ENCODE measurements around the gene LRRC45.
"Not testable (repeated sequence)": the region's sequence is repeated elsewhere in the genome, so short reads cannot be mapped to it uniquely, and the experiment has no call there.

Gene LRRC45

DNA sequence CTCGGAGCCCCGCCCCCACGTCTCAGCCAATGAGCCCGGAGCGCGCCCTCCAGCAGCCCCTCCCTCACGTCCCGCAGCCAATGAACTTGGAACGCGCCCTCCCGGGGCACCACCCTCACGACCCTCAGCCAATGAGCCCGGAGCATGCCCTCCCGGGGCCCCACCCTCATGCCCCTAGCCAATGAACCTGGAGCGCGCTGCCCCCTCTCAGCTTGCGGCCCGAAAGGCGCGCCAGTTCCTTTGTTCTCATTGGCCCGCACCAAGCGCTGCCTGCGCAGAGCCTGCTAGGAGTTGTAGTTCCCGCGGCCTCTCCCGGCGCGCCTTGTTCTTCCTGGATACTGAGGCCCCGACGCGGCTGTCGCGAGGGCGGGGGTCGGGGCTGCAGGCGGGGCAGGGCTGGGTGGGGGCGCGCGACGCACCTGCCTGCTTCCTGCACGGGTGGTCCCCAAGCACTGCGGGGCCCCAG, at the start of gene LRRC45:
LRRC45 (plus strand) TSS at position 325 of the 466 bp plus-strand sequence. CDS start 339 bp downstream, outside the sequence.
- peak; percentile 99 for DNase-seq

DNA sequence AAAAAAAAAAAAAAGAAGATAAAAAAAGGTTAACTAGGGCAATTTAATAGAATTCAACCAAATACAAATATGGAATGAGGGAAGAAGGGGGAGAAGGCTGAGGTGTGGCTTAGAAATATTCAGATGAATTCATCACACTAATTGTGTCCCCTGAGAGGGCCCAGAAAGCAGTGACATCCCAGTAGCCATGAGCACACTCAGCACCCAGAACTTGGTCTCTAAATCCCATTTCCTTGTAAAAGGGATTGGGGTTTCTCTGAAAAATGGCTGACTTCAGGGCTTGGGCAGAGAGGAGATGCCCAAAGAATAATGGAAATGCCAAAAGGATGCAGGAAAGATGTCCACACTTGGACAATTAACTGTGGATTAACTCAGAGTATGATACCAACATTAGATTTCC, 49.7 kb upstream of the LRRC45 start:
- no peak for DNase-seq

GRCh38 chr17:81976332-81977210, 46.5 kb upstream of the LRRC45 start:
- peak; percentile 92 for DNase-seq

DNA sequence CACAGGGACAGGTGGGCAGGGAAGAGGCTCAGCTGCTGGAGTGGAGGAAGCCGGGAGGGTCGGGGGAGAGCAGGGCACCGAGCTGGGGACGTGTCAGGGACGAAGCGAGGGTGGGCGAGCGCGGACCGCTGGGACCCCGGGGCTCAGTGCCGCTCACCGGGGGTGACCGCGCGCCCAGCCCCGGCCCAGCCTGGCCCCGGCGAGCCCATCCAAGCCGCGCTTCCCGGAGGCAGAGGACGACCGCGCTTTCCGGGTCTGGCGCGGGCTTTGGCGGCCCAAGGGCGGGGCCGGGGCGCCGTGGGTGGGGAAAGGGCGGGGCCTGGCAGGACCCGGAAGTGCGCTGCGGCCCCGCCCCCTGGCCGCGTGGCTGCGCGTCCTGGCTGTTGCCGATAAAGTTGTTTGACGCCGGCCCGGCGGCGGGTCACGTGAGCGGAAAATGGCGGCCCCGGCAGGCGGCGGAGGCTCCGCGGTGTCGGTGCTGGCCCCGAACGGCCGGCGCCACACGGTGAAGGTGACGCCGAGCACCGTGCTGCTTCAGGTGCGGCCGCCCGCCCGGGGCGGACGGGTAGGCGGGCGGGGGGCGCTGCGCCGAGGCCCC, 45.8 kb upstream of the LRRC45 start, which contains the start of gene ASPSCR1:
ASPSCR1 (plus strand) TSS at position 419 of the 598 bp plus-strand sequence; CDS start at position 437, 18 bp downstream.
- peak; percentile 69 for DNase-seq

- no peak for DNase-seq
Measured at GRCh38 chr17:81978524-81979298, 44.4 kb upstream of the LRRC45 start.

- DNase-seq: no peak
Measured at GRCh38 chr17:81980122-81980521, 43.0 kb upstream of the LRRC45 start.

GRCh38 chr17:81980707-81981343, 42.3 kb upstream of the LRRC45 start:
- no peak for DNase-seq

GRCh38 chr17:81981511-81981910, 41.6 kb upstream of the LRRC45 start:
- DNase-seq: not testable (repeated sequence)

GRCh38 chr17:81983011-81983638, 40.0 kb upstream of the LRRC45 start:
- no peak for DNase-seq

GRCh38 chr17:81983639-81984373, 39.3 kb upstream of the LRRC45 start:
- no peak for DNase-seq

DNA sequence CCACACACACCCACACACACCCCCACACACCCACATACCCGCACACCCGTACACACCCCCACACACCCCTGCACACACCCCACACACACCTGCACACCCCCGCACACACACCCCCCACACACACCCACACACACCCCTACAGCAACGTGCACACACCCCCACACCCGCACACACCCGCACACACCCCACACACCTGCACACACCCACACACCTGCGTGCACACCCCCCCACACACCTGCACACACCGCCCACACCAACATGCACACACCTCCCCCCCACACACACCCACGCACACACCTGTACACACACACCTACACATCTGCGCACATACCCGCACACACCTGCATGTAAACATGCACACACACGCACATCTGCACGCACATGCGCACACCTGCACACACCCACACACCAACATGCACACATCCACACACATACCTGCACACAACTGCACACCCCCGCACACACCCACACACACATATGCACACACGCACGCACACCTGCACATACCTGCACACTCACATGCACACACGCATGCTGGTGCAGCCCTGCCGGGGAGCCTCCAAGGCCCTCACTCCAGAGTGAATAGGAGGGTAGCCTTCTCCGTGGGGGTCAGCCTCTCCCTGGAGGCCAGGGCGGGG, 38.2 kb upstream of the LRRC45 start:
- no peak for DNase-seq

GRCh38 chr17:81986606-81987005, 36.5 kb upstream of the LRRC45 start:
- no peak for DNase-seq

GRCh38 chr17:81987161-81987770, 35.8 kb upstream of the LRRC45 start:
- no peak for DNase-seq

DNA sequence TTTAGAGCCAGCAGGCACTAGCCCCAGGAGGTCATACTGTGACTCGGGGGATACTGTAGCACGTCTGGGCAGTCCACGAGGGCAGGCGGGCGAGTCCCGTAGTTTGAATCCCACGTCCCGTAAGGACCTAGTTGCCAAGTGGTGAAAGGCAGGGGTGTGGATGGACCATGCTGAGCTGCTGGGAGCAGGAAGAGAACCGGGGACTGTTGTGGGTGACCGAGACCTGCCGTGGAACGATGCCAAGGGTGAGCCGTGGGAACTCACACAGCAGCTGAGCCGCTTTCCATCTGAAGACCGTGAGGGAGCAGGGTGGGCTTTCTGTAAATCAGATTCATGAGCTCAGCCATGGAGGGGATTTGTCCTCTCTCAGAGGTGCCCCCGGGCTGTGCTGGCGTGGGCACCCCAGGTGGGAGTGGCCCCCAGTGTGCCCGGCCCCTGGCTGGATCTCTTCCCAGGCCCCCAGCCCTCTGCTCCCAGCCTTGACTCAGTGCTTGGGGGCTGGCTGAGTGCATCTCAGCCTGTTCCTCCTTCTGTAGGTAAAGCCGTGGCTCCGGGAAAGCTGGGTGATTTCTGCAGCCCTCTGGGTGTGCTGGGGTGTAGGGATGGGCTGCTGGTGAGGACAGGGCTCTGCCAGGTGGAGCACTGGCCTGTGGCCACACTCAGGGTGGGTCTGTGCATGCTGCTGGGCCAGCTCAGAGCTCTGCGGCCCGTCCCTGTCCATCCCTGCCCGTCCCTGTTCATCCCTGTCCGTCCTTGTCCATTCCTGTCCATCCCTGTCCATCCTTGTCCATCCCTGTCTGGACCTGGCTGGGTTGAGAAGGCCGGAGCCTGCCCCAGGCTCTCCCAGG, 32.0 kb upstream of the LRRC45 start:
- DNase-seq: no peak

GRCh38 chr17:81991684-81992305, 31.3 kb upstream of the LRRC45 start:
- peak; percentile 89 for DNase-seq

DNA sequence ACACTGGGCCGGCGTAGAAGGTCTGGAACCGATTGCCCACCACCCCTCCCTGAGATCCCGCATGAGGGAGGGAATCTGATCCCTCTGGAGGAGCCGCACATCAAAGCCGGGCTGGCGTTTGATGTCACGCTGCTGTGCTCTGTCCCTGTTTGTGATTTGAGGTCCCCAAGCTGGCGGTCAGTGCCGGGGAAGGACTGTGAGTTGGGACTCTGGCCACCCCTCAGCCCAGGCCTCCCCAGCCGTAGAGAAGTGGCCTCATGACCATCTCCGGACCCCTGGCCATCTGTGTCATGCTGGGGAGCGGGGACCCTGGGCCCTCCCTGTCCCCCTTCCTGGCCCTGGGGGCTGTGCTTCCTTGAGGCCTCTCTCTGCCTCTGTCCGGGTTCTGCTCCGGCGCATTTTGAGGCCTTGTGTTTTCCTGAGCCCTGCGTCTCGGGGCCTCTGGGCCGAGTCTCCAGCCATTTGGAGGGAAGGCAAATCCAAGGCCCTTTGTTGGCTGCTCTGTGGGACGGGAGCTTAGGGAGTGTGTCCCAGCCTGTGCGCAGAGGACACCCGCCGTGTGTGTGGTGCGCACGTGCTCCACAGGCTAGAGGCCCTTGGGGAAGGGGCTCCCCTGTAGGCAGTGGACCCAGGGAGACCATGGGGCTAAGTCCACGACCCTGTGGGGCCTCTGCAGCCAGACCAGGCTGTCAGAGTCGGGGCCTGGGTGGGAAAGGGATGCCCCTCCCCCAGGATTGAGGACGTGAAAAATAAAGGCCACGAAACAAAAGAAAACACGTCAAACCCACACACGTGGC, 30.6 kb upstream of the LRRC45 start:
- no peak for DNase-seq

- DNase-seq: no peak
Measured at GRCh38 chr17:81993729-81994592, 29.1 kb upstream of the LRRC45 start.
